Stimulated activated naive B cell treated with anti-CD40 and anti-IgM and Interleukin-4, amounts not matched to agents 10 μg/mL and 1 μg/mL and 100 μg/mL, for 72 hours (primary cell): ENCODE data around the gene IL20RA.
"Not testable (repeated sequence)": the region's sequence is repeated elsewhere in the genome, so short reads cannot be mapped to it uniquely, and the experiment has no call there.

ENCODE experiments used
- ATAC-seq, 2 donors: fragments of 150-1000 bp; cut with Tn5 transposase; replicated peaks; 2 replicates each; pipeline ENCODE4 v1.10.0; 2021; ENCODE audit warnings: moderate library complexity in 1 of 2
- DNase-seq: peaks from one replicate; pipeline ENCODE4 v3.0.0; 2021
- H3K27ac Mint-ChIP-seq: one replicate; pipeline ENCODE4 v1.8.0; 2022; ENCODE audit warnings: mild to moderate bottlenecking, mixed read lengths
- H3K27me3 Mint-ChIP-seq, 2 donors: one replicate each; pipeline ENCODE4 v1.8.0; 2022; ENCODE audit warnings: mixed read lengths in 2 of 2
- H3K36me3 Mint-ChIP-seq, 2 donors: one replicate each; pipeline ENCODE4 v1.8.0; 2022; ENCODE audit warnings: mixed read lengths in 2 of 2, mild to moderate bottlenecking in 1 of 2
- H3K4me1 Mint-ChIP-seq, 2 donors: one replicate each; pipeline ENCODE4 v1.8.0; 2022; ENCODE audit warnings: mixed read lengths in 2 of 2, mild to moderate bottlenecking in 1 of 2
- H3K4me3 Mint-ChIP-seq, 2 donors: one replicate each; pipeline ENCODE4 v1.8.0; 2022; ENCODE audit warnings: mild to moderate bottlenecking in 2 of 2, mixed read lengths in 2 of 2, moderate library complexity in 1 of 2
- H3K9me3 Mint-ChIP-seq, 2 donors: one replicate each; pipeline ENCODE4 v1.8.0; 2022; ENCODE audit warnings: mixed read lengths in 2 of 2, mild to moderate bottlenecking in 1 of 2

Gene IL20RA

GRCh38 chr6:137044366-137045221 is at the start of gene IL20RA:
TSS of gene IL20RA (minus strand) at chr6:137044965. CDS start at chr6:137044728, 237 bp downstream.
- Mint-ChIP-seq H3K9me3 (no peaks in the 10 kb centered on the region), H3K27ac (no peak within 1 kb of the TSS)

GRCh38 chr6:137093183-137094069 is 48.7 kb upstream of the IL20RA start:
- Mint-ChIP-seq H3K36me3 (peaks cover 0 to 2% of the 10 kb centered on the region in 2 donors), H3K9me3 (no peaks in the 10 kb centered on the region), H3K27me3 (no peaks in the 10 kb centered on the region), H3K27ac (no peak overlapping the region), H3K4me3 (no peak overlapping the region), H3K4me1 (peaks cover 31 to 52% of the 10 kb centered on the region in 2 donors)
- ATAC-seq (no peak), DNase-seq (no peak)

More at GRCh38 chr6:137044366-137045221, at the start of gene IL20RA:
- H3K27me3 Mint-ChIP-seq = peaks cover 70 to 78% of the 10 kb centered on the region in 2 donors
- peak; percentile 70 to 76 for ATAC-seq
- H3K4me1 Mint-ChIP-seq = peaks cover 2 to 5% of the 10 kb centered on the region in 2 donors
- H3K4me3 Mint-ChIP-seq = peak within 1 kb of the TSS; percentile 80 to 84
- peak; percentile 6 for DNase-seq
- H3K36me3 Mint-ChIP-seq = no peaks in the 10 kb centered on the region

GRCh38 chr6:137092018-137092417 is 47.3 kb upstream of the IL20RA start:
- Mint-ChIP-seq H3K27me3 (no peaks in the 10 kb centered on the region), H3K36me3 (no peaks in the 10 kb centered on the region), H3K9me3 (no peaks in the 10 kb centered on the region), H3K4me1 (peaks cover 25 to 42% of the 10 kb centered on the region in 2 donors), H3K27ac (no peak overlapping the region), H3K4me3 (no peak overlapping the region)
- no peak for ATAC-seq
- no peak for DNase-seq

GRCh38 chr6:137089305-137089704 is 44.5 kb upstream of the IL20RA start:
- Mint-ChIP-seq H3K36me3 (no peaks in the 10 kb centered on the region), H3K4me1 (peaks cover 8 to 28% of the 10 kb centered on the region in 2 donors), H3K27me3 (no peaks in the 10 kb centered on the region), H3K27ac (no peak overlapping the region), H3K9me3 (no peaks in the 10 kb centered on the region), H3K4me3 (no peak overlapping the region)
- ATAC-seq (no peak), DNase-seq (no peak)

DNA sequence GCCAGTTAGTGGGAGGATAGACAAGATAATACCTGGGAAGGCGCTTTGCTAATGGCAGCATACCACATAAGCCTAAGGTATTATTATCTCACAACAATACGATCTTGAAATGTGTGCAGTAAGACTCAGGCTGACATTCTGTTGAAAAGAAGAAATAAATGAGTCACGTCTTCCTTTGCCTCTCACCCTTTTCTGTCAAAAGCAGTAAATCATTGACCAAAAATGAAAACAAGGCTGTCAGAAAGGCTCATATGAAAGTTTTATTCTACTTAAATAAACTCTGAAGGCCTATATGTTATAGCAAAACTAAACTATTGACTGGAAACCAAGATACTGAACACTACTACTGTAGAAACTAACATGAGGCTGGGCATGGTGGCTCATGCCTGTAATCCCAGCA is 43.1 kb upstream of the IL20RA start:
- no peaks in the 10 kb centered on the region for H3K36me3 Mint-ChIP-seq
- no peaks in the 10 kb centered on the region for H3K9me3 Mint-ChIP-seq
- H3K27ac Mint-ChIP-seq = no peak overlapping the region
- DNase-seq = no peak
- peaks cover 1 to 14% of the 10 kb centered on the region in 2 donors for H3K4me1 Mint-ChIP-seq
- no peaks in the 10 kb centered on the region for H3K27me3 Mint-ChIP-seq
- ATAC-seq = no peak
- H3K4me3 Mint-ChIP-seq = no peak overlapping the region

- Mint-ChIP-seq H3K9me3 (no peaks in the 10 kb centered on the region), H3K27ac (no peak overlapping the region), H3K4me1 (peaks cover 1 to 13% of the 10 kb centered on the region in 2 donors), H3K4me3 (no peak overlapping the region), H3K36me3 (no peaks in the 10 kb centered on the region), H3K27me3 (no peaks in the 10 kb centered on the region)
- ATAC-seq (no peak), DNase-seq (no peak)
Measured at GRCh38 chr6:137086031-137086430, 41.3 kb upstream of the IL20RA start.

- Mint-ChIP-seq H3K4me1 (peaks cover 1 to 13% of the 10 kb centered on the region in 2 donors), H3K4me3 (no peak overlapping the region), H3K27ac (no peak overlapping the region), H3K9me3 (no peaks in the 10 kb centered on the region), H3K36me3 (no peaks in the 10 kb centered on the region), H3K27me3 (peaks cover 0 to 2% of the 10 kb centered on the region in 2 donors)
- DNase-seq (no peak), ATAC-seq (no peak)
Measured at GRCh38 chr6:137084865-137085617, 40.3 kb upstream of the IL20RA start.

DNA sequence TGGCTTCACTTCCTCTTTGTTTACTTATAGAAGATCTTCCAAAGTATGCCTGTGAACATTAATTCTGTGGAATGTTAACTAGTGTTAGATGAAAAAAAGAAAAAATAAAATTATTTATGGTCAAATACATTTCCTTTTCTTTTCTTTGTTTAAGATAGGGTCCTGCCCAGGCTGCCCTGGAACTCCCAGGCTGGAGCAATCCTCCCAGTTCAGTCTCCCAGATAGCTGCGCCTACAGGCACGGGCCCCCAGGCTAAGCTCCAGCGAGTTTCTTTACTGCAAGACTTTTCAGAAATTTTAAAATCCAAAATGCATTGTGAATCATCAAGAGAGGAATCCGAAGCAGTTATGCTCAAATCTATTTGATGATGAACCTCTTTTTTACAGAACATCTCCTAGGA is 39.3 kb upstream of the IL20RA start:
- DNase-seq (no peak), ATAC-seq (no peak)
- H3K4me1 Mint-ChIP-seq = peaks cover 1 to 13% of the 10 kb centered on the region in 2 donors
- H3K4me3 Mint-ChIP-seq = no peak overlapping the region
- H3K36me3 Mint-ChIP-seq = no peaks in the 10 kb centered on the region
- H3K27me3 Mint-ChIP-seq = peaks cover 0 to 8% of the 10 kb centered on the region in 2 donors
- no peak overlapping the region for H3K27ac Mint-ChIP-seq
- H3K9me3 Mint-ChIP-seq = no peaks in the 10 kb centered on the region

- H3K27ac Mint-ChIP-seq = no peak overlapping the region
- no peak for DNase-seq
- H3K4me3 Mint-ChIP-seq = no peak overlapping the region
- no peak for ATAC-seq
- H3K27me3 Mint-ChIP-seq = peaks cover 0 to 8% of the 10 kb centered on the region in 2 donors
- peaks cover 1 to 13% of the 10 kb centered on the region in 2 donors for H3K4me1 Mint-ChIP-seq
- no peaks in the 10 kb centered on the region for H3K36me3 Mint-ChIP-seq
- H3K9me3 Mint-ChIP-seq = no peaks in the 10 kb centered on the region
Measured at GRCh38 chr6:137081997-137082396, 37.2 kb upstream of the IL20RA start.

GRCh38 chr6:137080711-137081110 is 35.9 kb upstream of the IL20RA start:
- H3K9me3 Mint-ChIP-seq = no peaks in the 10 kb centered on the region
- ATAC-seq = no peak
- no peaks in the 10 kb centered on the region for H3K36me3 Mint-ChIP-seq
- peaks cover 0 to 8% of the 10 kb centered on the region in 2 donors for H3K27me3 Mint-ChIP-seq
- H3K4me3 Mint-ChIP-seq = no peak overlapping the region
- no peak overlapping the region for H3K27ac Mint-ChIP-seq
- peaks cover 3 to 10% of the 10 kb centered on the region in 2 donors for H3K4me1 Mint-ChIP-seq
- DNase-seq = no peak

DNA sequence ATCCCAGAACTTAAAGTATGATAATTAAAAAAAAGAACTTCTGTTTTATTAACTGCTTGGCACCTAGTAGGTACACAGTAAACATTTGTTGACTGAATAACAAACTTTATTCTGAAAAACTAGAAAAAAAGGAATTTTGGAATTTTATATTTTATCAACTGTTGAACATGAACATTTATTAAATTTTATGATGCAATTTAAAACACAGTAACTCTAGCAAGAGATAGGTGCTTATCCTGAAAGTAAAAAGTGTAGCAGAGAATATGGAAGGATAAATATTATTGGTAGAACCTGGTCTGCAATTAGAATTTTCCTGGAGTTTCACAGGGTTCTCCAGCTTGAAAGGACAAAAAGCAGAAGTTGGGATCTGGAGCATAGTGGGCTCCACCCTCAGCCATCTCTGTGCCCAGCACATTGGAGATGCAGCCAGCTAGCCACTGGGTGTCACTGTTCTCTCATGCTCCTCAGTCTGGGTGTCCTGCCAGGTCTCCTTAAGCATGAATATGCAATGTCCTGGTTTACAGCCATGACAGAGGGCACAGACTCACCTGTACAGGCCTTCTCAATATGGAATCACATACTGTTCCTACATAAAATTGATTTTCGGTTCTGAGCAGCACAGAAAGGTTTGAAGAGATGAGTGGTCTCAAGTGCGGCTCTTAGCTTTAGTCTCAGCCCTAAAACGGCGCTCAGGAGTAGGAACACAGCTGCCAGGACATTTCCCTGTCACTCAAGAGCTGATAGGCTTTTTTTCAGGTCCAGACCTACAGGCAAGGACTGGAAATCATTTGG is 31.7 kb upstream of the IL20RA start:
- Mint-ChIP-seq H3K27ac (no peak overlapping the region), H3K4me3 (no peak overlapping the region), H3K36me3 (no peaks in the 10 kb centered on the region), H3K4me1 (peaks cover 0 to 2% of the 10 kb centered on the region in 2 donors), H3K27me3 (peaks cover 6 to 24% of the 10 kb centered on the region in 2 donors), H3K9me3 (peaks cover 0 to 5% of the 10 kb centered on the region in 2 donors)
- DNase-seq (peak; percentile 65), ATAC-seq (peak; percentile 100)

DNA sequence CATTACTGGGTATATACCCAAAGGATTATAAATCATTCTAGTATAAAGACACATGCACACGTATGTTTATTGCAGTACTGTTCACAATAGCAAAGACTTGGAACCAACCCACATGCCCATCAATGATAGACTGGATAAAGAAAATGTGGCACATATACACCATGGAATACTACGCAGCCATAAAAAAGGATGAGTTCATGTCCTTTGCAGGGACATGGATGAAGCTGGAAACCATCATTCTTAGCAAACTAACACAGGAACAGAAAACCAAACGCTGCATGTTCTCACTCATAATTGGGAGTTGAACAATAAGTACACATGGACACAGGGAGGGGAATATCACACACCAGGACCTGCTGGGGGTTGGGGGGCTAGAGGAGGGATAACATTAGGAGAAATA is 31.0 kb upstream of the IL20RA start:
- not testable (repeated sequence) for H3K9me3 Mint-ChIP-seq, H3K36me3 Mint-ChIP-seq, H3K27ac Mint-ChIP-seq, ATAC-seq, H3K4me1 Mint-ChIP-seq, H3K4me3 Mint-ChIP-seq, DNase-seq
- peaks cover 12 to 30% of the 10 kb centered on the region in 2 donors for H3K27me3 Mint-ChIP-seq

GRCh38 chr6:137070303-137070702 is 25.5 kb upstream of the IL20RA start:
- H3K9me3 Mint-ChIP-seq = peaks cover 0 to 5% of the 10 kb centered on the region in 2 donors
- H3K36me3 Mint-ChIP-seq = peaks cover 0 to 3% of the 10 kb centered on the region in 2 donors
- no peak overlapping the region for H3K27ac Mint-ChIP-seq
- DNase-seq = no peak
- peaks cover 33 to 44% of the 10 kb centered on the region in 2 donors for H3K27me3 Mint-ChIP-seq
- H3K4me1 Mint-ChIP-seq = no peaks in the 10 kb centered on the region
- H3K4me3 Mint-ChIP-seq = no peak overlapping the region
- ATAC-seq = no peak
